Calu3 (cell line): ENCODE data around the gene ADAMTS17. TPM values are rescaled to one million over a fixed set of nuclear protein-coding genes. Genes with fewer than 3 reads are reported as not detected.

Source experiments
- BruUV-seq: library from RNA; stranded (reverse); fragments of 400-500 nt; replicated peaks from 2 replicates; lab custom pipeline; 2021; lab: Mats Ljungman, UMichigan
- CTCF ChIA-PET: fragments of 300-600 bp; sonication (Branson Sonifier 250); formaldehyde crosslinking; loops from one replicate; lab custom pipeline; 2022; ENCODE audit warnings: antibody characterized with exemption; lab: Charles Lee
- DNase-seq: peaks from one replicate; pipeline ENCODE4 v3.0.0; 2022
- H3K27ac Mint-ChIP-seq: one replicate; pipeline ENCODE4 v1.8.0; 2022; ENCODE audit warnings: mixed read lengths; ENCODE audit not compliant: unreplicated experiment
- H3K27me3 Mint-ChIP-seq: one replicate; pipeline ENCODE4 v1.8.0; 2022; ENCODE audit warnings: mixed read lengths; ENCODE audit not compliant: unreplicated experiment
- H3K36me3 Mint-ChIP-seq: one replicate; pipeline ENCODE4 v1.8.0; 2022; ENCODE audit warnings: mild to moderate bottlenecking, moderate library complexity, mixed read lengths; ENCODE audit not compliant: insufficient read depth, unreplicated experiment
- H3K4me1 Mint-ChIP-seq: one replicate; pipeline ENCODE4 v1.8.0; 2022; ENCODE audit warnings: mild to moderate bottlenecking, low read depth, mixed read lengths; ENCODE audit not compliant: unreplicated experiment
- H3K4me3 Mint-ChIP-seq: one replicate; pipeline ENCODE4 v1.8.0; 2022; ENCODE audit warnings: mild to moderate bottlenecking, low read depth, moderate library complexity, mixed read lengths; ENCODE audit not compliant: unreplicated experiment
- H3K9me3 Mint-ChIP-seq: one replicate; pipeline ENCODE4 v1.8.0; 2022; ENCODE audit warnings: low read depth, mixed read lengths; ENCODE audit not compliant: unreplicated experiment
- CTCF ChIP-seq: fragments of 200-600 bp; IDR thresholded peaks from one replicate; pipeline ENCODE4 v1.8.0; 2022; ENCODE audit warnings: antibody characterized with exemption; ENCODE audit not compliant: unreplicated experiment
- intact Hi-C: fragments of 100-400 bp; cut with micrococcal nuclease; formaldehyde crosslinking; loops from one replicate; pipeline ENCODE4 v1.10.0; 2022; ENCODE audit not compliant: unreplicated experiment
- total RNA-seq: library from RNA; stranded (reverse); gene quantifications from 2 replicates; pipeline ENCODE4 v1.2.3, GENCODE V29; 2022

ADAMTS17 gene
- total RNA-seq, 1 experiment from 2014 or later: 3.5 TPM

- H3K9me3 Mint-ChIP-seq: peaks cover 5% of the 10 kb centered on the region
- no peaks in the 10 kb centered on the region for H3K4me1 Mint-ChIP-seq
- intact Hi-C loops: no loop called here
- BruUV-seq: no TSS peak
- no peak overlapping the region for H3K27ac Mint-ChIP-seq
- CTCF ChIA-PET: no interaction called here
- TF ChIP-seq CTCF: no peak
- no peaks in the 10 kb centered on the region for H3K27me3 Mint-ChIP-seq
- no peaks in the 10 kb centered on the region for H3K36me3 Mint-ChIP-seq
- no peak overlapping the region for H3K4me3 Mint-ChIP-seq
- no peak for DNase-seq
Observed at GRCh38 chr15:100222349-100222715, 119.4 kb downstream of the ADAMTS17 start.

DNA sequence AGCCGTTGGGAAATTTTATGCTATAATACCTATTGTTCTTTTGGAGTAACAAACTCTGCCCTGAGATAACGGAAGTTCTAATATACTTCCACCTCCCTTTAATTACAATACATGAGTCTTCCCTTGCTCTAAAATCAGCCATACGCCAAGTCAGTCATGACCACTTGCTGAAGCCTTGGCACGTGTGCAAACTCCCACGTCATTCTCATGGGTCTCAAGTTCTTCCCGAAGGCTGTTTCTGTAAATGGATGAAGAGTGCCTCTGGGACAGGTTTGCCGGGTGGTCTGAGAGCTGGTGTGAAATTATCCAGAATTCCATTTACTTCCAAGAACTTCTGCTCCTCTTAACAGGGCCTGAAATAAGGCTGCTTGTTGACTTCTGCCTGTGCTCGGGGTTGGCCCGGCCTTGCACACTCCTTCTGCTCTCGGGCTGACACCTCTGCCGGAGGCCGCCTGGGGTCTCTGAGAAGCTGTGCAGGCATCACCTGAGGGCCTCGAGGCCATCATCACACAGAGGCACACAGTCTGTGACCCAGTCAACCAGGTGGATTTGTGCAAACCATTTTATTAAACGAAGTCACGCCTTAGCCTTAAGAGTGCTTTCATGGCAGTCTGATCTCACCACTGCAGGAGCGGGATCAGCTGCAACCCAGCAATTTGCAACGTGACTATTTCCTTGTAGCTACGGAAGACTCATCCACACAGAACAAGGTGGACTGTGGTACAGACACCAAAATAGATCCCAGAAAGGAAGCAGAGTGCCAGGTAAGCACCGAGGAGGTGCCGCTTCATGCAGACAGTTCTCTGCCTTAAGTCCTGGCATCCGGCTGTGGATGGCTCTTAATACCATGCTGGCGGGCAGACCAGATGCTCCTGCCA is 120.1 kb downstream of the ADAMTS17 start:
- DNase-seq: no peak
- no TSS peak for BruUV-seq
- CTCF ChIA-PET: interaction anchor here (0.6 kb wide), 1 partner anchor 216 kb away, joined by 7 read pairs; no protein-coding TSS in a partner anchor
- H3K9me3 Mint-ChIP-seq: peaks cover 5% of the 10 kb centered on the region
- intact Hi-C loops: no loop called here
- H3K27ac Mint-ChIP-seq: no peak overlapping the region
- H3K4me1 Mint-ChIP-seq: no peaks in the 10 kb centered on the region
- no peak overlapping the region for H3K4me3 Mint-ChIP-seq
- no peak for TF ChIP-seq CTCF
- H3K36me3 Mint-ChIP-seq: no peaks in the 10 kb centered on the region
- H3K27me3 Mint-ChIP-seq: no peaks in the 10 kb centered on the region

DNA sequence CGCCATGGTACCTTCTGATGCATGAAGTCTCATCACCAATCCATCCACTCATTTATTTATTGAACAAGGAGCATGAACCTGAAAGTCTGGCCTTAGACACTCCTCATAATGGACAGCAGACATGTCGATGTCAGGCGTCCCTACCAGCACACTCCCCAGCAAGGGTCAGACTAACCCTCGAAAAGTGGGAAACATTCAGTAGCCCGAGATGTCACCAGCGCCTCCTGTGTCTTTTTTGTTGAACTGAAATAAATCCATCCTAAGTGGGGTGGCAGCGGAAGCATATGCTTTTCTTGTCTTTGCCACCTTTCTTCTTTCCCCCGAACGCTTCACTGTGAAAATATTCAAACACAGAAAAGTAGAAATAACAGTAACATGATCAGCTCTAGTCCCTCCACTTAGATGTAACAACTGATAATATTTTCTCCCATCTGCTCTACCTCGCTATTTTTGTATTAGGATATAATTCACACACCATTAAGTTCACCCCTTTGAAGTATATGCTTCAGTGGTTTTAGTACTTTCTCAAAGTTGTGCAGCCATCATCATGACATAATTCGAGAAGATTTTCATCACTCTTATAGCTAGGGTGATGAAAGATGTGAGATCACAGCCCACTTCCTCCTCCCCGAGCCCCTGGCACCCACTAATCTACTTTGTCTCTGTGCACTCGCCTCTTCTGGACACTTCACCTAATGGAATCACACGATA is 121.6 kb downstream of the ADAMTS17 start:
- DNase-seq: no peak
- CTCF ChIA-PET: interaction anchor here (0.7 kb wide), 1 partner anchor 61 kb away, joined by 3 read pairs; no protein-coding TSS in a partner anchor
- Mint-ChIP-seq H3K27ac (no peak overlapping the region), H3K4me1 (no peaks in the 10 kb centered on the region), H3K4me3 (no peak overlapping the region), H3K27me3 (no peaks in the 10 kb centered on the region), H3K36me3 (no peaks in the 10 kb centered on the region), H3K9me3 (peaks cover 5% of the 10 kb centered on the region)
- no peak for TF ChIP-seq CTCF
- intact Hi-C loops: no loop called here
- no TSS peak for BruUV-seq

GRCh38 chr15:100218434-100218833 is 123.3 kb downstream of the ADAMTS17 start:
- CTCF ChIA-PET: no interaction called here
- Mint-ChIP-seq H3K4me1 (no peaks in the 10 kb centered on the region), H3K9me3 (peaks cover 8% of the 10 kb centered on the region), H3K27ac (no peak overlapping the region), H3K36me3 (no peaks in the 10 kb centered on the region), H3K27me3 (no peaks in the 10 kb centered on the region), H3K4me3 (no peak overlapping the region)
- BruUV-seq: no TSS peak
- intact Hi-C loops: no loop called here
- no peak for DNase-seq
- no peak for TF ChIP-seq CTCF
